ENCODE data around the gene AGRN. TPM values are rescaled to one million over a fixed set of nuclear protein-coding genes. Genes with fewer than 3 reads are reported as not detected.

The AGRN gene
- total RNA-seq, 1 experiment from 2014 or later: 184 TPM

- no peak for TF ChIP-seq E2F4 (CRISPR knock-in tag; IDR thresholded peaks at IDR 0.05; ENCODE audit: borderline replicate concordance, low read depth)
- TF ChIP-seq ELF4 (CRISPR knock-in tag; IDR thresholded peaks at IDR 0.05; ENCODE audit: low read depth): no peak
- TF ChIP-seq USF2 (CRISPR knock-in tag; IDR thresholded peaks at IDR 0.05): peak; percentile 98
- TF ChIP-seq ATF6 (CRISPR knock-in tag; IDR thresholded peaks at IDR 0.05): no peak
- TF ChIP-seq OVOL2 (CRISPR knock-in tag; IDR thresholded peaks at IDR 0.05; ENCODE audit: borderline replicate concordance): no peak
- no peak for TF ChIP-seq JAZF1 (CRISPR knock-in tag; IDR thresholded peaks at IDR 0.05)
- TF ChIP-seq ESRRA (CRISPR knock-in tag; IDR thresholded peaks at IDR 0.05; ENCODE audit: borderline replicate concordance): no peak
- no peak for TF ChIP-seq TCF7 (CRISPR knock-in tag; IDR thresholded peaks at IDR 0.05; ENCODE audit: low read depth)
- TF ChIP-seq E2F5 (CRISPR knock-in tag; IDR thresholded peaks at IDR 0.05): no peak
- TF ChIP-seq KAT7 (CRISPR knock-in tag; IDR thresholded peaks at IDR 0.05; ENCODE audit: borderline replicate concordance): no peak
- TF ChIP-seq ZNF425 (CRISPR knock-in tag; conservative IDR thresholded peaks at IDR 0.05): no peak
- TF ChIP-seq NR3C1 (CRISPR knock-in tag; conservative IDR thresholded peaks at IDR 0.05; ENCODE audit: low read depth): no peak
- TF ChIP-seq FOXP1 (CRISPR knock-in tag; IDR thresholded peaks at IDR 0.05; ENCODE audit: borderline replicate concordance): no peak
- TF ChIP-seq AR (CRISPR knock-in tag; IDR thresholded peaks at IDR 0.05): no peak
- TF ChIP-seq ZNF232 (CRISPR knock-in tag; IDR thresholded peaks at IDR 0.05): no peak
- no peak for TF ChIP-seq ZNF532 (CRISPR knock-in tag; IDR thresholded peaks at IDR 0.05; ENCODE audit: borderline replicate concordance)
- TF ChIP-seq ATF1 (CRISPR knock-in tag; IDR thresholded peaks at IDR 0.05): 0 out of 2 replicates have a peak, but pooled peaks have one; percentile 58
- peak; percentile 80 for TF ChIP-seq NFYB (CRISPR knock-in tag; conservative IDR thresholded peaks at IDR 0.05; ENCODE audit: low read depth)
- TF ChIP-seq ATF2 (CRISPR knock-in tag; IDR thresholded peaks at IDR 0.05; ENCODE audit: borderline replicate concordance, low read depth): no peak
- 0 out of 2 replicates have a peak, but pooled peaks have one; percentile 9 for TF ChIP-seq ETV6 (CRISPR knock-in tag; IDR thresholded peaks at IDR 0.05)
- no peak for TF ChIP-seq ATF3 (CRISPR knock-in tag; conservative IDR thresholded peaks at IDR 0.05)
- no peak for TF ChIP-seq RORB (CRISPR knock-in tag; IDR thresholded peaks at IDR 0.05)
Measured at GRCh38 chr1:1080122-1080757, 60.3 kb downstream of the AGRN start (continued).

All from WTC11 (cell line).